Measurements from ENCODE around the gene ART4. TPM values are rescaled to one million over a fixed set of nuclear protein-coding genes. Genes with fewer than 3 reads are reported as not detected.

Gene ART4, protein sequence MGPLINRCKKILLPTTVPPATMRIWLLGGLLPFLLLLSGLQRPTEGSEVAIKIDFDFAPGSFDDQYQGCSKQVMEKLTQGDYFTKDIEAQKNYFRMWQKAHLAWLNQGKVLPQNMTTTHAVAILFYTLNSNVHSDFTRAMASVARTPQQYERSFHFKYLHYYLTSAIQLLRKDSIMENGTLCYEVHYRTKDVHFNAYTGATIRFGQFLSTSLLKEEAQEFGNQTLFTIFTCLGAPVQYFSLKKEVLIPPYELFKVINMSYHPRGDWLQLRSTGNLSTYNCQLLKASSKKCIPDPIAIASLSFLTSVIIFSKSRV
- under 1 TPM in 2 of 4 donors, not detected in 2; 0.13 to 0.18 TPM for total RNA-seq

DNA sequence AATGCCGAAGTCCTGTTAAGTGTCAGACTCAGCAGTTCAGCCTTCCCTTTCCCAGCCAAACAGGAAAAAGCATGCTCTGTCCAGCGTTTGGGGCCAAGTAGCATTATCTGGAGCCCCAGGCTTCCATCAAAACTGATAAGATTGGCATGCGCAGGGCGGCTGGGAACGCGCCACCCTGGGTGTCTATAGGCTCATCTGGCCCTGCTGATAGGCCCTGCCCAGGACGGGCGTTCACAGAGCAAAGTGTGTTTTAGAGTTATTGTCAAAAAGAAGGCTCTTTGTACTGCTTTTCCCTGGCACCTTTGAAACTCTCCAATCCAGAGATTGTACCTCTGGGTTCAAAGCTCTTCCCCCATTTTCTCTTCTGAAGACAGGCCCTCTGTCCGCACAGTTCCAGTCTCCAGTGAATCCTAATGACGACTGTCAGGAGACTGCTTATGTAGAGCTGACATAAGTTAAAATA is at the start of gene ART4:
ART4 (minus strand) TSS at position 102 of the 463 bp plus-strand sequence. CDS start 413 bp downstream, outside the sequence.
- TF ChIP-seq, protein P1, sequence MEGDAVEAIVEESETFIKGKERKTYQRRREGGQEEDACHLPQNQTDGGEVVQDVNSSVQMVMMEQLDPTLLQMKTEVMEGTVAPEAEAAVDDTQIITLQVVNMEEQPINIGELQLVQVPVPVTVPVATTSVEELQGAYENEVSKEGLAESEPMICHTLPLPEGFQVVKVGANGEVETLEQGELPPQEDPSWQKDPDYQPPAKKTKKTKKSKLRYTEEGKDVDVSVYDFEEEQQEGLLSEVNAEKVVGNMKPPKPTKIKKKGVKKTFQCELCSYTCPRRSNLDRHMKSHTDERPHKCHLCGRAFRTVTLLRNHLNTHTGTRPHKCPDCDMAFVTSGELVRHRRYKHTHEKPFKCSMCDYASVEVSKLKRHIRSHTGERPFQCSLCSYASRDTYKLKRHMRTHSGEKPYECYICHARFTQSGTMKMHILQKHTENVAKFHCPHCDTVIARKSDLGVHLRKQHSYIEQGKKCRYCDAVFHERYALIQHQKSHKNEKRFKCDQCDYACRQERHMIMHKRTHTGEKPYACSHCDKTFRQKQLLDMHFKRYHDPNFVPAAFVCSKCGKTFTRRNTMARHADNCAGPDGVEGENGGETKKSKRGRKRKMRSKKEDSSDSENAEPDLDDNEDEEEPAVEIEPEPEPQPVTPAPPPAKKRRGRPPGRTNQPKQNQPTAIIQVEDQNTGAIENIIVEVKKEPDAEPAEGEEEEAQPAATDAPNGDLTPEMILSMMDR (IDR thresholded peaks at IDR 0.05), result no peak
- TF ChIP-seq POLR2A (IDR thresholded peaks at IDR 0.05), result no peak
- no peaks in the 10 kb centered on the region for H3K9me3 ChIP-seq
- H3K4me3 ChIP-seq, result no peak within 1 kb of the TSS
- no peaks in the 10 kb centered on the region for H3K27me3 ChIP-seq
- H3K27ac ChIP-seq, result peak within 1 kb of the TSS in 1 of 4 donors; percentile 41
- no peaks in the 10 kb centered on the region for H3K4me1 ChIP-seq
- H3K36me3 ChIP-seq, result no peaks in the 10 kb centered on the region
- no peak for DNase-seq

GRCh38 chr12:14892726-14893505 is 49.6 kb upstream of the ART4 start:
- H3K27ac ChIP-seq, result peak overlapping the region; percentile 6 to 63 (median 32)
- H3K4me1 ChIP-seq, result no peaks in the 10 kb centered on the region
- no peaks in the 10 kb centered on the region for H3K36me3 ChIP-seq
- H3K4me3 ChIP-seq, result no peak overlapping the region
- no peaks in the 10 kb centered on the region for H3K9me3 ChIP-seq
- H3K27me3 ChIP-seq, result no peaks in the 10 kb centered on the region
- peak in 1 of 3 donors; percentile 56 for DNase-seq
- TF ChIP-seq, protein P1 (IDR thresholded peaks at IDR 0.05), result peak in 2 of 6 experiments; percentile 7 to 16
- TF ChIP-seq POLR2A (IDR thresholded peaks at IDR 0.05), result no peak

GRCh38 chr12:14890701-14891100 is 47.4 kb upstream of the ART4 start:
- Histone ChIP-seq H3K9me3 (no peaks in the 10 kb centered on the region), H3K36me3 (no peaks in the 10 kb centered on the region), H3K4me3 (no peak overlapping the region), H3K27me3 (no peaks in the 10 kb centered on the region), H3K4me1 (no peaks in the 10 kb centered on the region), H3K27ac (no peak overlapping the region)
- no peak for DNase-seq
- no peak for TF ChIP-seq POLR2A (IDR thresholded peaks at IDR 0.05)
- TF ChIP-seq, protein P1 (IDR thresholded peaks at IDR 0.05), result no peak

DNA sequence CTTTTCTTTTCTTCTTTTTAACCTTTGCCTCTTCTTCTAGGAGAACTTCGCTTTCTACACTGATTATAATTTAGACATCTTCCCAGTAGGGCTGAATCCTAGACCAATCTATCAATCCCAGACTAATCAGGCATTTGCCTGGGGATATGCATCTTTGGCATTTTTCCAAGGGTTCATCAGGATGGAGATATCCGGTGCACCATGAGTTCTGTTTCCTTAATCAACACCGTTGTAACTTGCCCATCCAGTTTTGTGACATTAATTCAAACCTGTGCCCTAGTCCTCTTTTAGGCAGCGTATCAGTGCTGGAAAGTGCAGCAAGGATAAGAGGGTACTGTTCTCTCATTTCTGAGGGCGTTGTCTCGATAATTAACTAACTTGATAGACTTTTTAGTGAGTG is 42.9 kb upstream of the ART4 start:
- no peaks in the 10 kb centered on the region for H3K9me3 ChIP-seq
- DNase-seq, result no peak
- no peaks in the 10 kb centered on the region for H3K36me3 ChIP-seq
- no peak overlapping the region for H3K4me3 ChIP-seq
- no peaks in the 10 kb centered on the region for H3K27me3 ChIP-seq
- H3K4me1 ChIP-seq, result no peaks in the 10 kb centered on the region
- peak overlapping the region in 1 of 4 donors; percentile 71 for H3K27ac ChIP-seq
- TF ChIP-seq, protein P1 (IDR thresholded peaks at IDR 0.05), result no peak
- no peak for TF ChIP-seq POLR2A (IDR thresholded peaks at IDR 0.05)

- H3K4me1 ChIP-seq, result no peaks in the 10 kb centered on the region
- peak within 1 kb of the TSS; percentile 22 to 71 (median 48) for H3K27ac ChIP-seq
- no peaks in the 10 kb centered on the region for H3K27me3 ChIP-seq
- H3K9me3 ChIP-seq, result no peaks in the 10 kb centered on the region
- H3K4me3 ChIP-seq, result peak within 1 kb of the TSS in 3 of 4 donors; percentile 7 to 37 (median 17)
- peak in 2 of 3 donors; percentile 18 to 60 for DNase-seq
- TF ChIP-seq, protein P1 (IDR thresholded peaks at IDR 0.05), result no peak
- no peak for TF ChIP-seq POLR2A (IDR thresholded peaks at IDR 0.05)
- no peaks in the 10 kb centered on the region for H3K36me3 ChIP-seq
Measured at GRCh38 chr12:14885718-14886221, 42.4 kb upstream of the ART4 start, which contains the start of gene MGP. MGP (minus strand) TSS chr12:14885854; CDS start chr12:14885791, 63 bp downstream.

All from Peyer's patch (tissue), 4 donors.